ENCODE measurements around the gene ASB18.

DNA sequence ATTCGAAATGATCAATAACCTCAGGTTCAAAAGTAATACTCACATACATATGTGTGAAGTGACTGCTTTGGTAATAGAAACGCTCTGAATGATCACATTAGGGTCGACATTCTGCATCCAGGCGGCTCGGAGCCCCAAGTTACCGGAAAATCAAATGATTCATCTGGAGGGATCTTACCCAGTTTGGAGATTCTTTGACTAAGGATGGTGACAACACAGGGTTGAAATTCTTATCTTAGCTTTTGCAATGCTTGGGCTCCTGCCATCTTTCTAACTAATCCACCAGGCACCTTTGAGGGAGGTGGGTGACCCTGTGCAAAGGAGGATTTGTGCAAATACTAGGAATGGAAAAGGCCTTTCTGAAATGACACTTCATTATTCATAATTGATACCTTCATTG is 106.8 kb downstream of the ASB18 start:
- no peak for TF ChIP-seq POLR2A (IDR thresholded peaks at IDR 0.05)
- TF ChIP-seq, protein P1, sequence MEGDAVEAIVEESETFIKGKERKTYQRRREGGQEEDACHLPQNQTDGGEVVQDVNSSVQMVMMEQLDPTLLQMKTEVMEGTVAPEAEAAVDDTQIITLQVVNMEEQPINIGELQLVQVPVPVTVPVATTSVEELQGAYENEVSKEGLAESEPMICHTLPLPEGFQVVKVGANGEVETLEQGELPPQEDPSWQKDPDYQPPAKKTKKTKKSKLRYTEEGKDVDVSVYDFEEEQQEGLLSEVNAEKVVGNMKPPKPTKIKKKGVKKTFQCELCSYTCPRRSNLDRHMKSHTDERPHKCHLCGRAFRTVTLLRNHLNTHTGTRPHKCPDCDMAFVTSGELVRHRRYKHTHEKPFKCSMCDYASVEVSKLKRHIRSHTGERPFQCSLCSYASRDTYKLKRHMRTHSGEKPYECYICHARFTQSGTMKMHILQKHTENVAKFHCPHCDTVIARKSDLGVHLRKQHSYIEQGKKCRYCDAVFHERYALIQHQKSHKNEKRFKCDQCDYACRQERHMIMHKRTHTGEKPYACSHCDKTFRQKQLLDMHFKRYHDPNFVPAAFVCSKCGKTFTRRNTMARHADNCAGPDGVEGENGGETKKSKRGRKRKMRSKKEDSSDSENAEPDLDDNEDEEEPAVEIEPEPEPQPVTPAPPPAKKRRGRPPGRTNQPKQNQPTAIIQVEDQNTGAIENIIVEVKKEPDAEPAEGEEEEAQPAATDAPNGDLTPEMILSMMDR (IDR thresholded peaks at IDR 0.05) = no peak

Measured in Peyer's patch (tissue), 4 donors.